ENCODE measurements around the gene TRIM50.

DNA sequence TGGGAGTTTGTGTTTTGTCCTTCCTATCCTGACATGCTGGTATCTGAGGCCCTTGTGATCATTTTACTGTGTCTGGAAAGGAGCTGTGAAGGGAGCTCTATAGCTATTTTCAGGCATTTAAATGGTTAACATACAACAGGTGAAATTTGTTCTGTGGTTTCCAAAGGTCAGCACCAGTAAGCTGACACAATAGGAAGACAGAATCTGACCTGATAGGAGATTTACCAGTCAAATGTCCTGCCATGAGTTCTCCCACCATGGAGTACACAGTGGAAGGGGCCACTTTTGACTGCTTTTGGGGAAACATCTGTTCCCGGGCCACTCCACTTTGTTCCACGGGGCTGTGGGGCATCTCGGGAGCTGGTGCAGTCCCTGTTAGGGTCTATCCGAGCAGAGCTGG lies 17.7 kb upstream of the TRIM50 start:
- TF ChIP-seq, protein P1, sequence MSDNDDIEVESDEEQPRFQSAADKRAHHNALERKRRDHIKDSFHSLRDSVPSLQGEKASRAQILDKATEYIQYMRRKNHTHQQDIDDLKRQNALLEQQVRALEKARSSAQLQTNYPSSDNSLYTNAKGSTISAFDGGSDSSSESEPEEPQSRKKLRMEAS (IDR thresholded peaks at IDR 0.05; ENCODE audit: low read depth, low read length), result no peak
- TF ChIP-seq, protein P2, sequence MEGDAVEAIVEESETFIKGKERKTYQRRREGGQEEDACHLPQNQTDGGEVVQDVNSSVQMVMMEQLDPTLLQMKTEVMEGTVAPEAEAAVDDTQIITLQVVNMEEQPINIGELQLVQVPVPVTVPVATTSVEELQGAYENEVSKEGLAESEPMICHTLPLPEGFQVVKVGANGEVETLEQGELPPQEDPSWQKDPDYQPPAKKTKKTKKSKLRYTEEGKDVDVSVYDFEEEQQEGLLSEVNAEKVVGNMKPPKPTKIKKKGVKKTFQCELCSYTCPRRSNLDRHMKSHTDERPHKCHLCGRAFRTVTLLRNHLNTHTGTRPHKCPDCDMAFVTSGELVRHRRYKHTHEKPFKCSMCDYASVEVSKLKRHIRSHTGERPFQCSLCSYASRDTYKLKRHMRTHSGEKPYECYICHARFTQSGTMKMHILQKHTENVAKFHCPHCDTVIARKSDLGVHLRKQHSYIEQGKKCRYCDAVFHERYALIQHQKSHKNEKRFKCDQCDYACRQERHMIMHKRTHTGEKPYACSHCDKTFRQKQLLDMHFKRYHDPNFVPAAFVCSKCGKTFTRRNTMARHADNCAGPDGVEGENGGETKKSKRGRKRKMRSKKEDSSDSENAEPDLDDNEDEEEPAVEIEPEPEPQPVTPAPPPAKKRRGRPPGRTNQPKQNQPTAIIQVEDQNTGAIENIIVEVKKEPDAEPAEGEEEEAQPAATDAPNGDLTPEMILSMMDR (IDR thresholded peaks at IDR 0.05; ENCODE audit: low read depth, low read length), result no peak

Data from NB4 (cell line).